ENCODE data around the gene SPAG4. TPM values are rescaled to one million over a fixed set of nuclear protein-coding genes. Genes with fewer than 3 reads are reported as not detected.

SPAG4 gene
- total RNA-seq, 1 donor from 2014 or later, result 1.2 TPM

- peaks cover 28% of the 10 kb centered on the region for H3K4me1 ChIP-seq (ENCODE audit: insufficient read depth, low read length)
- peaks cover 5% of the 10 kb centered on the region for H3K36me3 ChIP-seq (ENCODE audit: insufficient read depth, low read length)
- no peaks in the 10 kb centered on the region for H3K27me3 ChIP-seq (ENCODE audit: insufficient read depth, low read length)
- Mint-ChIP-seq H3K27ac (ENCODE audit: unreplicated experiment) (peak overlapping the region; percentile 72), H3K36me3 (ENCODE audit: low read depth, unreplicated experiment) (peaks cover 4% of the 10 kb centered on the region), H3K4me1 (ENCODE audit: low read depth, unreplicated experiment) (no peaks in the 10 kb centered on the region), H3K4me3 (ENCODE audit: unreplicated experiment) (peak overlapping the region; percentile 72), H3K27me3 (ENCODE audit: low read depth, unreplicated experiment) (peaks cover 12% of the 10 kb centered on the region), H3K9me3 (ENCODE audit: unreplicated experiment) (no peaks in the 10 kb centered on the region)
- no peak overlapping the region for H2AFZ ChIP-seq (ENCODE audit: low read depth, low read length)
- H3K4me2 ChIP-seq (ENCODE audit: low read length), result peak overlapping the region; percentile 89
- peak overlapping the region; percentile 44 for H3K27ac ChIP-seq (ENCODE audit: low read depth, low read length)
- H3K9ac ChIP-seq (ENCODE audit: low read length), result peak overlapping the region; percentile 73
- DNase-seq (ENCODE audit: low read depth) (peak; percentile 97), FAIRE-seq (no peak)
- H3K79me2 ChIP-seq (ENCODE audit: insufficient read depth, low read length), result no peaks in the 10 kb centered on the region
- peaks cover 11% of the 10 kb centered on the region for H4K20me1 ChIP-seq (ENCODE audit: insufficient read depth, low read length)
- TF ChIP-seq EZH2 (IDR thresholded peaks at IDR 0.05; ENCODE audit: insufficient read depth, low read length) (no peak), CTCF (IDR thresholded peaks at IDR 0.05; ENCODE audit: insufficient read depth, low read depth, low read length) (no peak)
- H3K4me3 ChIP-seq (ENCODE audit: insufficient read depth, low read depth, low read length), result peak overlapping the region; percentile 55
- no peaks in the 10 kb centered on the region for H3K9me3 ChIP-seq (ENCODE audit: insufficient read depth, low read depth, low read length)
Measured at GRCh38 chr20:35616465-35617396, 1.1 kb downstream of the SPAG4 start.

- peak overlapping the region; percentile 73 for H3K4me3 Mint-ChIP-seq (ENCODE audit: unreplicated experiment)
- FAIRE-seq (no peak), DNase-seq (ENCODE audit: low read depth) (peak; percentile 28)
- TF ChIP-seq EZH2 (IDR thresholded peaks at IDR 0.05; ENCODE audit: insufficient read depth, low read length) (no peak), CTCF (IDR thresholded peaks at IDR 0.05; ENCODE audit: insufficient read depth, low read depth, low read length) (peak; percentile 6)
- no peaks in the 10 kb centered on the region for H3K9me3 ChIP-seq (ENCODE audit: insufficient read depth, low read depth, low read length)
- peaks cover 4% of the 10 kb centered on the region for H3K36me3 Mint-ChIP-seq (ENCODE audit: low read depth, unreplicated experiment)
- no peaks in the 10 kb centered on the region for H3K27me3 ChIP-seq (ENCODE audit: insufficient read depth, low read length)
- H3K4me3 ChIP-seq (ENCODE audit: insufficient read depth, low read depth, low read length), result peak overlapping the region; percentile 38
- H3K4me1 Mint-ChIP-seq (ENCODE audit: low read depth, unreplicated experiment), result no peaks in the 10 kb centered on the region
- peak overlapping the region; percentile 73 for H3K9ac ChIP-seq (ENCODE audit: low read length)
- peak overlapping the region; percentile 44 for H3K27ac ChIP-seq (ENCODE audit: low read depth, low read length)
- H3K4me1 ChIP-seq (ENCODE audit: insufficient read depth, low read length), result peaks cover 28% of the 10 kb centered on the region
- H3K9me3 Mint-ChIP-seq (ENCODE audit: unreplicated experiment), result no peaks in the 10 kb centered on the region
- H4K20me1 ChIP-seq (ENCODE audit: insufficient read depth, low read length), result peaks cover 11% of the 10 kb centered on the region
- H3K4me2 ChIP-seq (ENCODE audit: low read length), result peak overlapping the region; percentile 89
- peaks cover 7% of the 10 kb centered on the region for H3K36me3 ChIP-seq (ENCODE audit: insufficient read depth, low read length)
- H3K27me3 Mint-ChIP-seq (ENCODE audit: low read depth, unreplicated experiment), result peaks cover 7% of the 10 kb centered on the region
- H2AFZ ChIP-seq (ENCODE audit: low read depth, low read length), result peak overlapping the region; percentile 58
- no peaks in the 10 kb centered on the region for H3K79me2 ChIP-seq (ENCODE audit: insufficient read depth, low read length)
- peak overlapping the region; percentile 34 for H3K27ac Mint-ChIP-seq (ENCODE audit: unreplicated experiment)
Measured at GRCh38 chr20:35617397-35618262, 2.0 kb downstream of the SPAG4 start.

Data from astrocyte (in vitro differentiated cells and primary cell).